Endothelial cell of umbilical vein (primary cell): Measurements from ENCODE around the gene HACE1. TPM values are rescaled to one million over a fixed set of nuclear protein-coding genes. Genes with fewer than 3 reads are reported as not detected.

Experiments used
- BruUV-seq: library from RNA; stranded (reverse); fragments of 400-500 nt; replicated peaks from 2 replicates; lab custom pipeline; 2021; lab: Mats Ljungman, UMichigan
- CTCF ChIA-PET: fragments of 300-600, 350-600 bp; sonication (Branson Sonifier 250); formaldehyde crosslinking; loops from one replicate; lab custom pipeline; 2021; ENCODE audit warnings: antibody characterized with exemption, inconsistent platforms; lab: Charles Lee
- POLR2A ChIA-PET: fragments of 300-600, 350-600 bp; sonication (Branson Sonifier 250); formaldehyde crosslinking; loops from one replicate; lab custom pipeline; 2021; ENCODE audit warnings: antibody characterized with exemption, inconsistent platforms; lab: Charles Lee
- DNase-seq: peaks from one replicate; pipeline ENCODE4 v3.0.0-alpha.2; 2011; ENCODE audit warnings: low read depth, low spot score
- FAIRE-seq: peaks from 2 replicates; lab custom pipeline; 2011; peaks lifted over from hg19 to GRCh38; lab: Jason Lieb, UNC
- H2AFZ ChIP-seq: 2 replicates; pipeline ENCODE4 v1.6.0; 2012; ENCODE audit warnings: low read depth, low read length, control low read depth, inconsistent platforms
- H3K27ac ChIP-seq: 2 replicates; pipeline ENCODE4 v1.5.1; 2011; ENCODE audit warnings: low read depth, mild to moderate bottlenecking, control low read depth, low read length, moderate library complexity; ENCODE audit not compliant: insufficient read depth
- H3K27me3 ChIP-seq, 2 experiments: 2 replicates each; pipeline versions ENCODE4 v1.6.0 to v1.6.1; 2011; ENCODE audit warnings: low read length in 2 of 2, mixed read lengths in 1 of 2; ENCODE audit not compliant: control insufficient read depth in 2 of 2, insufficient read depth in 2 of 2
- H3K36me3 ChIP-seq, 2 experiments: 2 replicates in 1 of 2; 3 replicates in 1 of 2; pipeline ENCODE4 v1.5.1; 2011; ENCODE audit warnings: low read length in 2 of 2, mild to moderate bottlenecking in 1 of 2, moderate library complexity in 1 of 2; ENCODE audit not compliant: control insufficient read depth in 2 of 2, insufficient read depth in 2 of 2; ENCODE audit errors: extremely low read depth in 1 of 2
- H3K4me1 ChIP-seq: 3 replicates; pipeline ENCODE4 v1.5.1; 2011; ENCODE audit warnings: mild to moderate bottlenecking, low read length; ENCODE audit not compliant: control insufficient read depth, insufficient read depth; ENCODE audit errors: extremely low read depth
- H3K4me2 ChIP-seq: 2 replicates; pipeline ENCODE4 v1.6.1; 2011; ENCODE audit warnings: low read length, control low read depth, mixed read lengths; ENCODE audit not compliant: insufficient read depth
- H3K4me3 ChIP-seq, 3 experiments: fragments of 200-600 bp in 1 of 3; sonication (generic), shearing (Covaris generic) in 1 of 3; replicated peaks in 1 of 3; 2 replicates each; pipeline ENCODE4 v1.5.1; 2011 to 2016; ENCODE audit warnings: control low read depth in 3 of 3, low read length in 3 of 3, mild to moderate bottlenecking in 2 of 3, inconsistent platforms in 1 of 3, low read depth in 1 of 3, moderate library complexity in 1 of 3; ENCODE audit not compliant: insufficient read depth in 1 of 3
- H3K79me2 ChIP-seq: 2 replicates; pipeline ENCODE4 v1.6.0; 2012; ENCODE audit warnings: low read length, inconsistent platforms; ENCODE audit not compliant: control insufficient read depth, insufficient read depth
- H3K9ac ChIP-seq: replicated peaks from 2 replicates; pipeline ENCODE3; 2011; ENCODE audit warnings: low read length, control low read depth; ENCODE audit not compliant: insufficient read depth; ENCODE audit errors: extremely low read depth
- H3K9me1 ChIP-seq: replicated peaks from 3 replicates; pipeline ENCODE4 v1.6.0; 2011; ENCODE audit warnings: mild to moderate bottlenecking, low read length; ENCODE audit not compliant: control insufficient read depth, insufficient read depth; ENCODE audit errors: extremely low read depth
- H3K9me3 ChIP-seq: replicated peaks from 2 replicates; pipeline ENCODE4 v1.5.1; 2012; ENCODE audit warnings: low read length, inconsistent platforms; ENCODE audit not compliant: control insufficient read depth, insufficient read depth
- H4K20me1 ChIP-seq: replicated peaks from 2 replicates; pipeline ENCODE3; 2011; ENCODE audit warnings: mild to moderate bottlenecking, low read length; ENCODE audit not compliant: control insufficient read depth, insufficient read depth; ENCODE audit errors: extremely low read depth
- EZH2 ChIP-seq: IDR thresholded peaks from 2 replicates; pipeline ENCODE4 v1.6.1; 2012; ENCODE audit warnings: borderline replicate concordance, low read depth, mild to moderate bottlenecking, moderate library complexity, low read length, inconsistent platforms; ENCODE audit not compliant: severe bottlenecking
- FOS ChIP-seq: IDR thresholded peaks from 2 replicates; pipeline ENCODE4 v1.6.1; 2011; ENCODE audit warnings: mild to moderate bottlenecking, low read length, moderate library complexity, borderline replicate concordance; ENCODE audit not compliant: insufficient read depth
- GATA2 ChIP-seq: IDR thresholded peaks from 2 replicates; pipeline ENCODE4 v1.7.0; 2011; ENCODE audit warnings: low read depth, mild to moderate bottlenecking, moderate library complexity, mixed read lengths, low read length; ENCODE audit not compliant: insufficient read length, insufficient read depth
- JUN ChIP-seq: IDR thresholded peaks from 2 replicates; pipeline ENCODE4 v1.6.1; 2011; ENCODE audit warnings: borderline replicate concordance, low read depth; ENCODE audit not compliant: insufficient read length, insufficient read depth
- MYC ChIP-seq: IDR thresholded peaks from one replicate; pipeline ENCODE4 v1.6.1; 2011; ENCODE audit warnings: mild to moderate bottlenecking, low read depth, low read length
- POLR2A ChIP-seq: IDR thresholded peaks from 2 replicates; pipeline ENCODE4 v1.6.1; 2012; ENCODE audit warnings: low read depth, mild to moderate bottlenecking, control low read depth, low read length
- POLR2AphosphoS5 ChIP-seq: IDR thresholded peaks from 2 replicates; pipeline ENCODE4 v1.6.1; 2012; ENCODE audit warnings: low read depth, mild to moderate bottlenecking, control low read depth, low read length, moderate library complexity; ENCODE audit not compliant: insufficient read depth
- dilution Hi-C: fragments of 300-500 bp; cut with MboI; formaldehyde crosslinking; loops from one replicate; pipeline ENCODE4 v1.15.0; 2019; ENCODE audit warnings: low sequenced_read_pairs; ENCODE audit not compliant: extremely low pct_ligation_motif_present
- intact Hi-C: fragments of 100-400 bp; cut with micrococcal nuclease; formaldehyde crosslinking; loops from one replicate; pipeline ENCODE4 v1.10.0; 2022
- polyA plus RNA-seq, 4 experiments: library from polyadenylated mRNA; depleted of rRNA in 3 of 4; stranded (reverse) in 3 of 4; unstranded in 1 of 4; fragments of >200 nt; gene quantifications; 2 replicates each; pipeline versions ENCODE4 v1.2.1 to v1.2.3, GENCODE V29; 2011 to 2012; ENCODE audit warnings: missing spikeins in 1 of 4
- total RNA-seq: library from RNA; stranded (reverse); gene quantifications from 2 replicates; pipeline ENCODE4 v1.2.3, GENCODE V29; 2021
- TF ChIP-seq, protein P1 (sequence below): IDR thresholded peaks from 2 replicates; pipeline ENCODE4 v1.6.1; 2011; ENCODE audit not compliant: insufficient read depth, insufficient read length
- TF ChIP-seq, protein P2 (sequence below), 2 donors: IDR thresholded peaks; 1 replicate in 1 of 2; 2 replicates in 1 of 2; pipeline ENCODE4 v1.5.1; 2011; ENCODE audit warnings: low read length in 2 of 2, mild to moderate bottlenecking in 2 of 2, moderate library complexity in 2 of 2, control low read depth in 1 of 2, inconsistent platforms in 1 of 2, low read depth in 1 of 2; ENCODE audit not compliant: insufficient read depth in 1 of 2; ENCODE audit errors: extremely low read depth in 1 of 2

HACE1 gene
- total and polyA plus RNA-seq, 2 donors (not counting 3 experiments of a cell fraction or from before 2014, with no cell fraction given), result 4.9 to 14.8 TPM

DNA sequence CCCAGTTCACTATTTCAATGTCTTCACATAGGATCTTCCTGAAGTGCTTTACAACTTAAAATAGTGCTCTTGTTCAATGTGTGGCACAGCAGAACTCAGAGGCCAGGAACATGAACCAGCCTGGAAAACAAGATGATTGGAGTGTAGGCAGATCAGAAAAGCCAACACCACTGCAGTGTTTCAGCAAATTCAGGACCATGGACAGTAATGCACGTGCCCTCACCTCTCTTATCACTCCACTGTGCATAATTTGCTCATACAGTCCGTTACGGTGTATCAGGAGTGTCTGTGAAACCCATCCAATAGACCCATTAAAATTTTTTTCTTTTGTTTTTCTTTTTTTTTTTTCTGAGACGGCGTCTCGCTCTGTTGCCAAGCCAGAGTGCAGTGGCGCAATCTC, 27.6 kb upstream of the HACE1 start:
- no peak overlapping the region for H3K4me2 ChIP-seq
- H3K4me3 ChIP-seq, result no peak overlapping the region
- no peaks in the 10 kb centered on the region for H3K79me2 ChIP-seq
- no peaks in the 10 kb centered on the region for H3K9me3 ChIP-seq
- H2AFZ ChIP-seq, result no peak overlapping the region
- peak; percentile 43 for DNase-seq
- CTCF ChIA-PET, result no interaction called here
- FAIRE-seq, result no peak
- POLR2A ChIA-PET, result no interaction called here
- intact Hi-C loops, result no loop called here
- no peaks in the 10 kb centered on the region for H3K36me3 ChIP-seq
- TF ChIP-seq, protein P1, sequence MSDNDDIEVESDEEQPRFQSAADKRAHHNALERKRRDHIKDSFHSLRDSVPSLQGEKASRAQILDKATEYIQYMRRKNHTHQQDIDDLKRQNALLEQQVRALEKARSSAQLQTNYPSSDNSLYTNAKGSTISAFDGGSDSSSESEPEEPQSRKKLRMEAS, result peak; percentile 22
- TF ChIP-seq JUN (no peak), MYC (peak; percentile 58)
- peaks cover 0 to 4% of the 10 kb centered on the region in 2 experiments for H3K27me3 ChIP-seq
- no peaks in the 10 kb centered on the region for H3K4me1 ChIP-seq
- BruUV-seq, result no TSS peak
- dilution Hi-C loops, result no loop called here
- H3K9me1 ChIP-seq, result no peaks in the 10 kb centered on the region
- no peak overlapping the region for H3K9ac ChIP-seq
- H4K20me1 ChIP-seq, result no peaks in the 10 kb centered on the region
- H3K27ac ChIP-seq, result no peak overlapping the region

DNA sequence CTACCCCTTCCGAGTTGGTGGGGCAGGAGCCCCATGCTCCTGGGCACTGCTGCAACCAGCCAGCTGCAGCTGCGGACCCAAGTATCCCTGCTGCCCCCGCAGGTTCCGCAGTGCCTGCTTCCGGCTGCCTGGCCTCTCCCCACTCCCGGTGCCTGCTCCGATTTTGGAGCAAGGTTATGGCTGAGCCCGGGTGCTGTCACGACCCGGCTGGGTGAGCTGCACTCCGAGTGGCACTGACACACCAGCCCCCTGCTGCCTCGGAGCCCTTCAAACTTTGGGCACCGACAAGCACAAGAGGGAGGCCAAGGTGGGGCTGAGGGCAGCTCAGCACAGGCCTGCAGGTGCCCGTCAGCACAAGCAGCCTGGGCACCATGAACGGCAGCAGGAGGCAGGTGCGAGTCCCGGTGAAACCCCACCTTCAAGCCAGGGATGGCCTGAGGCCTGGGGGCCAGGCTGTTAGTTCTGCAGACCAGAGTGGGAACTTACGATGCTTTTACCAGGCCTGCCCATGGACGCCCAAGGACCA, 25.9 kb upstream of the HACE1 start:
- no peak for TF ChIP-seq POLR2A
- TF ChIP-seq JUN, result no peak
- TF ChIP-seq MYC, result no peak
- TF ChIP-seq FOS, result no peak
- TF ChIP-seq POLR2AphosphoS5, result no peak
- no peak for TF ChIP-seq GATA2
- TF ChIP-seq EZH2, result no peak
- TF ChIP-seq, protein P2, sequence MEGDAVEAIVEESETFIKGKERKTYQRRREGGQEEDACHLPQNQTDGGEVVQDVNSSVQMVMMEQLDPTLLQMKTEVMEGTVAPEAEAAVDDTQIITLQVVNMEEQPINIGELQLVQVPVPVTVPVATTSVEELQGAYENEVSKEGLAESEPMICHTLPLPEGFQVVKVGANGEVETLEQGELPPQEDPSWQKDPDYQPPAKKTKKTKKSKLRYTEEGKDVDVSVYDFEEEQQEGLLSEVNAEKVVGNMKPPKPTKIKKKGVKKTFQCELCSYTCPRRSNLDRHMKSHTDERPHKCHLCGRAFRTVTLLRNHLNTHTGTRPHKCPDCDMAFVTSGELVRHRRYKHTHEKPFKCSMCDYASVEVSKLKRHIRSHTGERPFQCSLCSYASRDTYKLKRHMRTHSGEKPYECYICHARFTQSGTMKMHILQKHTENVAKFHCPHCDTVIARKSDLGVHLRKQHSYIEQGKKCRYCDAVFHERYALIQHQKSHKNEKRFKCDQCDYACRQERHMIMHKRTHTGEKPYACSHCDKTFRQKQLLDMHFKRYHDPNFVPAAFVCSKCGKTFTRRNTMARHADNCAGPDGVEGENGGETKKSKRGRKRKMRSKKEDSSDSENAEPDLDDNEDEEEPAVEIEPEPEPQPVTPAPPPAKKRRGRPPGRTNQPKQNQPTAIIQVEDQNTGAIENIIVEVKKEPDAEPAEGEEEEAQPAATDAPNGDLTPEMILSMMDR (IDR thresholded peaks at IDR 0.05; ENCODE audit: extremely low read depth in 1 of 2, insufficient read depth in 1 of 2, low read depth in 1 of 2, low read length in 2 of 2), result no peak
- TF ChIP-seq, protein P1, result no peak
- H3K9me1 ChIP-seq, result no peaks in the 10 kb centered on the region
- dilution Hi-C loops, result no loop called here
- H3K4me2 ChIP-seq, result no peak overlapping the region
- H3K4me3 ChIP-seq, result no peak overlapping the region
- H3K9ac ChIP-seq, result no peak overlapping the region
- BruUV-seq, result no TSS peak
- H4K20me1 ChIP-seq, result no peaks in the 10 kb centered on the region
- H2AFZ ChIP-seq, result no peak overlapping the region
- no peaks in the 10 kb centered on the region for H3K79me2 ChIP-seq
- no peaks in the 10 kb centered on the region for H3K9me3 ChIP-seq
- DNase-seq, result no peak
- H3K4me1 ChIP-seq, result no peaks in the 10 kb centered on the region
- H3K27ac ChIP-seq, result no peak overlapping the region
- FAIRE-seq, result no peak
- ChIA-PET POLR2A (no interaction called here), CTCF (no interaction called here)
- intact Hi-C loops, result no loop called here
- H3K27me3 ChIP-seq, result peaks cover 3 to 4% of the 10 kb centered on the region in 2 experiments
- no peaks in the 10 kb centered on the region for H3K36me3 ChIP-seq
